Measurements from ENCODE around the gene TKTL1.

The TKTL1 gene

DNA sequence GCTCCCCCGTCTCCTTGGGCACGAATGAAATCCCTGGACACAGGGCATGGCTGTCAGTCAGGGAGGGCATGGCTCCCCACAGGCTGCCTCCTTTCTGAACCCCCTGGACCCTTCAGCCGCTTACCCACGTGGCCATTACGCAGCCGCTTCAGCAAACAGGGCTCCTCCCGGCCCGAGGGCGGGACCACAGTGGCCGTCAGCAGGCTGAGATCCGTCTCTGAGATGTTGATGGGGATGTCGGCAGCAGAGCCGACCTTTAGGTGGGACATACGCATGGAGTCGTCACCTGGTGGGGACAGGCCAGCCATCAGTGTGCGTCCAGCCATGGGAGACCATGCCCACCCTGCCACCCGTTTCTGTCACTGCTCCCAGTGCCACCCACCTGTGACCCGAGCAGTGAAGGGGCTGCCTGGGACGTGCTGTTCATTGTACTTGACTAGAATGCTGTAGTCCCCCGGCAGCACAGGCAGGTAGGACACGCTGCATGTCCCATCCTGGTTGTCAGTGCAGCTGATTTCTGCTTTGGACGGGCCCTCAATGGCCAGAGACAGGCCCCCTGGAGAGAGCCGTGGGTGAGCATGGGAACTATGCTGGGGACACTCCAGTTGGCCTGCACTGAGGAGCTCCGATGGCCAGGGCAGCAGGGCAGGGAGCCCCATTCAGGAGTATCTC is 57.7 kb downstream of the TKTL1 start:
- Histone ChIP-seq H4K20me1 (ENCODE audit: insufficient read depth, low read length) (no peaks in the 10 kb centered on the region), H3K9ac (ENCODE audit: low read length) (no peak overlapping the region), H3K4me3 (ENCODE audit: low read length) (no peak overlapping the region), H3K4me2 (ENCODE audit: low read length) (no peak overlapping the region), H3K36me3 (replicated peaks; ENCODE audit: low read depth, low read length) (peaks cover 32% of the 10 kb centered on the region), H3K27me3 (ENCODE audit: low read depth, low read length) (no peaks in the 10 kb centered on the region), H3K27ac (ENCODE audit: low read length) (no peak overlapping the region), H3K9me3 (ENCODE audit: insufficient read depth, low read length) (no peaks in the 10 kb centered on the region), H2AFZ (ENCODE audit: low read depth, low read length) (no peak overlapping the region), H3K79me2 (ENCODE audit: low read length) (no peaks in the 10 kb centered on the region), H3K4me1 (ENCODE audit: low read length) (no peaks in the 10 kb centered on the region)
- no peak for TF ChIP-seq EZH2phosphoT487 (IDR thresholded peaks at IDR 0.05; ENCODE audit: low read depth)
- TF ChIP-seq, protein P1, sequence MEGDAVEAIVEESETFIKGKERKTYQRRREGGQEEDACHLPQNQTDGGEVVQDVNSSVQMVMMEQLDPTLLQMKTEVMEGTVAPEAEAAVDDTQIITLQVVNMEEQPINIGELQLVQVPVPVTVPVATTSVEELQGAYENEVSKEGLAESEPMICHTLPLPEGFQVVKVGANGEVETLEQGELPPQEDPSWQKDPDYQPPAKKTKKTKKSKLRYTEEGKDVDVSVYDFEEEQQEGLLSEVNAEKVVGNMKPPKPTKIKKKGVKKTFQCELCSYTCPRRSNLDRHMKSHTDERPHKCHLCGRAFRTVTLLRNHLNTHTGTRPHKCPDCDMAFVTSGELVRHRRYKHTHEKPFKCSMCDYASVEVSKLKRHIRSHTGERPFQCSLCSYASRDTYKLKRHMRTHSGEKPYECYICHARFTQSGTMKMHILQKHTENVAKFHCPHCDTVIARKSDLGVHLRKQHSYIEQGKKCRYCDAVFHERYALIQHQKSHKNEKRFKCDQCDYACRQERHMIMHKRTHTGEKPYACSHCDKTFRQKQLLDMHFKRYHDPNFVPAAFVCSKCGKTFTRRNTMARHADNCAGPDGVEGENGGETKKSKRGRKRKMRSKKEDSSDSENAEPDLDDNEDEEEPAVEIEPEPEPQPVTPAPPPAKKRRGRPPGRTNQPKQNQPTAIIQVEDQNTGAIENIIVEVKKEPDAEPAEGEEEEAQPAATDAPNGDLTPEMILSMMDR (IDR thresholded peaks at IDR 0.05; ENCODE audit: low read depth, low read length) = no peak

DNA sequence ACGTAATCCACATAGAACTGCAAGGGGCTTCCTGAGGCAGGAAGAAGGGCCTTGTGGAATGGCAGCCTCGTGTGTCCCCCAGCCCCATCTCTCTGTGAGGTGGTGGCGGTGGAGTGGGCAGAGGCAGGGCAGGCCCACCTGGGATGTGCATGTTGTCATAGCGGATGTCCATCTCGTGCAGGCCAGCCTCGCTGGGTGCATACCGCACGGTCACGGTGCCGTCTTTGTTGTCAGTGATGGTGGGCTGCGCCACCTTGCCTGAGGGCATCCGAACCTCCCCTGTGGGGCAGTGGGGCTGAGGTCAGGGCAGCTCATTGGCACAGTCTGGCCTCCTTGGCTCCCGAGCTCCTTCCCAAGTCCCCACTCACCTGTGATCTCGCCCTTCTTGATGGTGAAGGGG is 58.4 kb downstream of the TKTL1 start:
- no peak overlapping the region for H2AFZ ChIP-seq (ENCODE audit: low read depth, low read length)
- no peak overlapping the region for H3K4me2 ChIP-seq (ENCODE audit: low read length)
- no peaks in the 10 kb centered on the region for H4K20me1 ChIP-seq (ENCODE audit: insufficient read depth, low read length)

GRCh38 chrX:154354516-154354915 is 58.9 kb downstream of the TKTL1 start:
- Histone ChIP-seq H2AFZ (ENCODE audit: low read depth, low read length) (no peak overlapping the region), H3K36me3 (replicated peaks; ENCODE audit: low read depth, low read length) (peaks cover 34% of the 10 kb centered on the region), H3K4me3 (ENCODE audit: low read length) (no peak overlapping the region), H3K9ac (ENCODE audit: low read length) (no peak overlapping the region), H4K20me1 (ENCODE audit: insufficient read depth, low read length) (no peaks in the 10 kb centered on the region), H3K27me3 (ENCODE audit: low read depth, low read length) (no peaks in the 10 kb centered on the region), H3K4me2 (ENCODE audit: low read length) (no peak overlapping the region), H3K79me2 (ENCODE audit: low read length) (no peaks in the 10 kb centered on the region), H3K27ac (ENCODE audit: low read length) (no peak overlapping the region), H3K9me3 (ENCODE audit: insufficient read depth, low read length) (no peaks in the 10 kb centered on the region), H3K4me1 (ENCODE audit: low read length) (no peaks in the 10 kb centered on the region)
- TF ChIP-seq, protein P1 (IDR thresholded peaks at IDR 0.05; ENCODE audit: low read depth, low read length) = no peak
- TF ChIP-seq EZH2phosphoT487 (IDR thresholded peaks at IDR 0.05; ENCODE audit: low read depth) = no peak

More for the DNA sequence above, 58.4 kb downstream of the TKTL1 start:
- Histone ChIP-seq H3K79me2 (ENCODE audit: low read length) (no peaks in the 10 kb centered on the region), H3K9me3 (ENCODE audit: insufficient read depth, low read length) (no peaks in the 10 kb centered on the region), H3K27me3 (ENCODE audit: low read depth, low read length) (no peaks in the 10 kb centered on the region), H3K27ac (ENCODE audit: low read length) (no peak overlapping the region), H3K4me1 (ENCODE audit: low read length) (no peaks in the 10 kb centered on the region), H3K9ac (ENCODE audit: low read length) (no peak overlapping the region), H3K4me3 (ENCODE audit: low read length) (no peak overlapping the region), H3K36me3 (replicated peaks; ENCODE audit: low read depth, low read length) (peaks cover 33% of the 10 kb centered on the region)
- no peak for TF ChIP-seq EZH2phosphoT487 (IDR thresholded peaks at IDR 0.05; ENCODE audit: low read depth)
- TF ChIP-seq, protein P1 (IDR thresholded peaks at IDR 0.05; ENCODE audit: low read depth, low read length) = no peak

- H3K27me3 ChIP-seq (ENCODE audit: low read depth, low read length) = no peaks in the 10 kb centered on the region
- TF ChIP-seq, protein P1 (IDR thresholded peaks at IDR 0.05; ENCODE audit: low read depth, low read length) = no peak
- TF ChIP-seq EZH2phosphoT487 (IDR thresholded peaks at IDR 0.05; ENCODE audit: low read depth) = no peak
- H3K4me2 ChIP-seq (ENCODE audit: low read length) = no peak overlapping the region
- H3K27ac ChIP-seq (ENCODE audit: low read length) = no peak overlapping the region
- no peaks in the 10 kb centered on the region for H4K20me1 ChIP-seq (ENCODE audit: insufficient read depth, low read length)
- peaks cover 34% of the 10 kb centered on the region for H3K36me3 ChIP-seq (replicated peaks; ENCODE audit: low read depth, low read length)
- H3K4me3 ChIP-seq (ENCODE audit: low read length) = no peak overlapping the region
- H3K9ac ChIP-seq (ENCODE audit: low read length) = no peak overlapping the region
- no peaks in the 10 kb centered on the region for H3K79me2 ChIP-seq (ENCODE audit: low read length)
- no peak overlapping the region for H2AFZ ChIP-seq (ENCODE audit: low read depth, low read length)
- no peaks in the 10 kb centered on the region for H3K9me3 ChIP-seq (ENCODE audit: insufficient read depth, low read length)
- no peaks in the 10 kb centered on the region for H3K4me1 ChIP-seq (ENCODE audit: low read length)
These were observed 59.6 kb downstream of the TKTL1 start for GRCh38 chrX:154355094-154355775.

Data from OCI-LY3 (cell line).